OCI-LY1 (cell line): ENCODE data around the gene SPSB3.

Experiments used
- CTCF ChIP-seq: fragments of 200-600 bp; sonication (generic), shearing (Covaris generic); IDR thresholded peaks from 2 replicates; pipeline ENCODE4 v1.5.1; 2017; ENCODE audit warnings: mild to moderate bottlenecking, antibody characterized with exemption, low read length, moderate library complexity, mixed read lengths
- EZH2 ChIP-seq: fragments of 200-600 bp; sonication (generic), shearing (Covaris generic); IDR thresholded peaks from 2 replicates; pipeline ENCODE4 v1.8.0; 2017; ENCODE audit warnings: borderline replicate concordance, mixed run types, mild to moderate bottlenecking, antibody characterized with exemption, low read length, moderate library complexity, mixed read lengths

GRCh38 chr16:1761751-1762150 is 20.6 kb downstream of the SPSB3 start:
- TF ChIP-seq CTCF (no peak), EZH2 (no peak)
